Measurements from ENCODE around the gene CLEC11A.

CLEC11A gene

GRCh38 chr19:50728084-50728737 is 5.0 kb downstream of the CLEC11A start:
- DNase-seq (ENCODE audit: low read depth in 2 of 2), result peak; percentile 49 to 85
- TF ChIP-seq, protein P1, sequence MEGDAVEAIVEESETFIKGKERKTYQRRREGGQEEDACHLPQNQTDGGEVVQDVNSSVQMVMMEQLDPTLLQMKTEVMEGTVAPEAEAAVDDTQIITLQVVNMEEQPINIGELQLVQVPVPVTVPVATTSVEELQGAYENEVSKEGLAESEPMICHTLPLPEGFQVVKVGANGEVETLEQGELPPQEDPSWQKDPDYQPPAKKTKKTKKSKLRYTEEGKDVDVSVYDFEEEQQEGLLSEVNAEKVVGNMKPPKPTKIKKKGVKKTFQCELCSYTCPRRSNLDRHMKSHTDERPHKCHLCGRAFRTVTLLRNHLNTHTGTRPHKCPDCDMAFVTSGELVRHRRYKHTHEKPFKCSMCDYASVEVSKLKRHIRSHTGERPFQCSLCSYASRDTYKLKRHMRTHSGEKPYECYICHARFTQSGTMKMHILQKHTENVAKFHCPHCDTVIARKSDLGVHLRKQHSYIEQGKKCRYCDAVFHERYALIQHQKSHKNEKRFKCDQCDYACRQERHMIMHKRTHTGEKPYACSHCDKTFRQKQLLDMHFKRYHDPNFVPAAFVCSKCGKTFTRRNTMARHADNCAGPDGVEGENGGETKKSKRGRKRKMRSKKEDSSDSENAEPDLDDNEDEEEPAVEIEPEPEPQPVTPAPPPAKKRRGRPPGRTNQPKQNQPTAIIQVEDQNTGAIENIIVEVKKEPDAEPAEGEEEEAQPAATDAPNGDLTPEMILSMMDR (IDR thresholded peaks at IDR 0.05; ENCODE audit: low read depth, low read length), result no peak
- H3K4me3 ChIP-seq (replicated peaks in 1 of 2; ENCODE audit: low read depth in 2 of 2, low read length in 2 of 2), result no peak overlapping the region

- H3K4me3 ChIP-seq (replicated peaks in 1 of 2; ENCODE audit: low read depth in 2 of 2, low read length in 2 of 2), result no peak overlapping the region
- no peak for DNase-seq (ENCODE audit: low read depth in 2 of 2)
- TF ChIP-seq, protein P1 (IDR thresholded peaks at IDR 0.05; ENCODE audit: low read depth, low read length), result no peak
Observed at GRCh38 chr19:50729894-50730293, 6.7 kb downstream of the CLEC11A start.

- no peak overlapping the region for H3K4me3 ChIP-seq (replicated peaks in 1 of 2; ENCODE audit: low read depth in 2 of 2, low read length in 2 of 2)
- no peak for DNase-seq (ENCODE audit: low read depth in 2 of 2)
- TF ChIP-seq, protein P1 (IDR thresholded peaks at IDR 0.05; ENCODE audit: low read depth, low read length), result no peak
Observed at GRCh38 chr19:50735869-50736268, 12.7 kb downstream of the CLEC11A start.

DNA sequence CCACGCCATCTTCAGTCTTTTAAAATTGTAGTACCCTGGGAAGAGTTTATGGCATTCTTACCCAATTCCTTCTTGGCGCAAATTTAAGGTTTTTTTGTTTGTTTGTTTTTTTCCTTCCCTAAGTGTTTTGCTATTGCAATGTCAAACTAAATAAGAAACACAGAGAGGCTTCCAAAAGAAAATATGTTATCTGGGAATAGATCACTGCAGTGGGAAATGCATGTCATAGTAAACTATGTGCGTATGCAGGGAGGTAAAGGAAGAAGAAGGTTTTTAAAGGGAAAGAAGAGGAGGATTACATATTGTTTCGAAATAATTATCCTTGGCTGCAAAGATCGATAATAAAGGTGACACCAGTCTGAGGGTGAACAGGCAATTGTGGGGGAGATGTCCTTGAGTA is 13.2 kb downstream of the CLEC11A start:
- H3K4me3 ChIP-seq (replicated peaks in 1 of 2; ENCODE audit: low read depth in 2 of 2, low read length in 2 of 2), result no peak overlapping the region
- DNase-seq (ENCODE audit: low read depth in 2 of 2), result no peak
- TF ChIP-seq, protein P1 (IDR thresholded peaks at IDR 0.05; ENCODE audit: low read depth, low read length), result no peak

GRCh38 chr19:50739132-50739913 is 16.2 kb downstream of the CLEC11A start:
- no peak overlapping the region for H3K4me3 ChIP-seq (replicated peaks in 1 of 2; ENCODE audit: low read depth in 2 of 2, low read length in 2 of 2)
- TF ChIP-seq, protein P1 (IDR thresholded peaks at IDR 0.05; ENCODE audit: low read depth, low read length), result no peak
- no peak for DNase-seq (ENCODE audit: low read depth in 2 of 2)

DNA sequence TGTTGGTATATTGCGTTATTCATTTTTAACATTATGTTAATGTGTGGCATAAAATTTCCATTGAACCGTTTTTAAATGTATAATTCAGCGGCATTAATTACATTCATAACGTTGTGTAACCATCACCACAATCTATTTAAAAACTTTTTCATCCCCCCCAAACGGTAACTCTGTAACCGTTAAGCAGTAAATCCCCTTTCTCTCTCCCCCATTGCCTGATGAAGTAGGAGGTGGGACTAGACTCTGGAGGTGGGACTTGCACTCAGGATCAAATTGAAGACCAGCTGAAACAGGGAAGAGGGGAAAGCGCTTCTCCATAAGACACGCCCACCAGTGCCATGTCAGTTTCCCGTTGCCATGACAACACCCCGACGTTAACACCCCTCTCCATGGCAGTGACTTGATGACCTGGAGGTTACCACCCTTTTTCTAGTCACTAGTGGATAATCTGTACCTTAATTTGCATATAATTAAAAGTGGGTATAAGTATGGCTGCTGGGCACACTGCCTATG is 16.8 kb downstream of the CLEC11A start:
- no peak overlapping the region for H3K4me3 ChIP-seq (replicated peaks in 1 of 2; ENCODE audit: low read depth in 2 of 2, low read length in 2 of 2)
- DNase-seq (ENCODE audit: low read depth in 2 of 2), result no peak
- TF ChIP-seq, protein P1 (IDR thresholded peaks at IDR 0.05; ENCODE audit: low read depth, low read length), result no peak
